DOHH2 (cell line): ENCODE results near the gene SNX11.

Experiments
- CTCF ChIP-seq: fragments of 200-600 bp; sonication (generic); IDR thresholded peaks from one replicate; pipeline ENCODE4 v1.5.1; 2014; ENCODE audit warnings: antibody characterized with exemption, mild to moderate bottlenecking, low read depth, low read length; ENCODE audit not compliant: poor library complexity, severe bottlenecking
- EZH2phosphoT487 ChIP-seq: fragments of 200-600 bp; sonication (generic); IDR thresholded peaks from 2 replicates; pipeline ENCODE4 v1.6.1; 2017; ENCODE audit warnings: borderline replicate concordance, mild to moderate bottlenecking, antibody characterized with exemption, low read length, moderate library complexity, mixed read lengths

- no peak for TF ChIP-seq CTCF
- TF ChIP-seq EZH2phosphoT487: no peak
These were observed 37.4 kb upstream of the SNX11 start for GRCh38 chr17:48070195-48070594.
